Activated T-helper 2 cell treated with anti-CD3 and anti-CD28 coated beads, Interferon-gamma antibody, Interleukin-2, Interleukin-4, amounts not matched to agents 10 μg/mL and 5 μg/mL and 100 μg/mL, durations not matched to agents 14 hours and 24 hours and 36 hours (primary cell): ENCODE results near the gene IZUMO2. TPM values are rescaled to one million over a fixed set of nuclear protein-coding genes. Genes with fewer than 3 reads are reported as not detected.

ENCODE experiments used
- DNase-seq: peaks from one replicate; pipeline ENCODE4 v3.0.0; 2021; ENCODE audit warnings: low spot score
- H3K27ac Mint-ChIP-seq: one replicate; pipeline ENCODE4 v1.8.0; 2021; ENCODE audit warnings: mixed read lengths
- H3K27me3 Mint-ChIP-seq: one replicate; pipeline ENCODE4 v1.8.0; 2021; ENCODE audit warnings: low read depth, mixed read lengths
- H3K36me3 Mint-ChIP-seq: one replicate; pipeline ENCODE4 v1.8.0; 2021; ENCODE audit warnings: low read depth, mixed read lengths
- H3K4me1 Mint-ChIP-seq: one replicate; pipeline ENCODE4 v1.8.0; 2021; ENCODE audit warnings: low read depth, mixed read lengths
- H3K4me3 Mint-ChIP-seq: one replicate; pipeline ENCODE4 v1.8.0; 2021; ENCODE audit warnings: low read depth, mild to moderate bottlenecking, moderate library complexity, mixed read lengths
- H3K9me3 Mint-ChIP-seq: one replicate; pipeline ENCODE4 v1.8.0; 2021; ENCODE audit warnings: mixed read lengths
- intact Hi-C: fragments of 100-400 bp; cut with micrococcal nuclease; formaldehyde crosslinking; loops from one replicate; pipeline ENCODE4 v1.15.1; 2023
- total RNA-seq: library from RNA; stranded (reverse); gene quantifications from 2 replicates; pipeline ENCODE4 v1.2.3, GENCODE V29; 2022

IZUMO2 gene
- total RNA-seq: not detected in 2 replicates

DNA sequence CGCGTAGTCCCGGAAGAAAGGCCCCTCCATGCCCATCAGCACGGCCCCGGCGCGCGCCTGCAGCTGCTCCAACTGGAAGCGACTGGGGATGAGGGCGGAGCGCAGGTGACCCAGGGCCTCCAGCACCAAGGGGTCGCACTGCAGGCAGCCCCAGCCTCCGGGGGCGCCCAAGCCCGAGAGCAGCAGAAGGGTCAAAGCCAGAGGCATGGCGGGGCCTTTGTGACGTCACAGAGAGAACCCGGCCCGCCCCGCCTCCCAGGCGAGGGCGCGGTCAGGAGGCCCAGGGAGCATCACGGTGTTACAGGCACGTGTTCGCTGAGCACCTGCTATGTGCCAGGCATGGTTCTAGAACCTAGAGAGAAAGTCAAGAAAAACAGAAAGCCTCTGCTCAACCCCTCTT lies at the start of gene IZUMO2:
Gene IZUMO2 (minus strand): TSS at position 294 of the 400 bp plus-strand sequence. CDS start 87 bp downstream, at position 207.
- intact Hi-C loops: no loop called here
- H3K27ac Mint-ChIP-seq: no peak within 1 kb of the TSS
- H3K9me3 Mint-ChIP-seq: no peaks in the 10 kb centered on the region
- H3K4me1 Mint-ChIP-seq: no peaks in the 10 kb centered on the region
- no peak within 1 kb of the TSS for H3K4me3 Mint-ChIP-seq
- no peaks in the 10 kb centered on the region for H3K27me3 Mint-ChIP-seq
- DNase-seq: no peak
- H3K36me3 Mint-ChIP-seq: no peaks in the 10 kb centered on the region

GRCh38 chr19:50210425-50210824 lies 47.3 kb upstream of the IZUMO2 start:
- Mint-ChIP-seq H3K4me3 (no peak overlapping the region), H3K27ac (no peak overlapping the region), H3K36me3 (no peaks in the 10 kb centered on the region), H3K27me3 (peaks cover 4% of the 10 kb centered on the region), H3K4me1 (no peaks in the 10 kb centered on the region), H3K9me3 (no peaks in the 10 kb centered on the region)
- intact Hi-C loops: no loop called here
- no peak for DNase-seq

DNA sequence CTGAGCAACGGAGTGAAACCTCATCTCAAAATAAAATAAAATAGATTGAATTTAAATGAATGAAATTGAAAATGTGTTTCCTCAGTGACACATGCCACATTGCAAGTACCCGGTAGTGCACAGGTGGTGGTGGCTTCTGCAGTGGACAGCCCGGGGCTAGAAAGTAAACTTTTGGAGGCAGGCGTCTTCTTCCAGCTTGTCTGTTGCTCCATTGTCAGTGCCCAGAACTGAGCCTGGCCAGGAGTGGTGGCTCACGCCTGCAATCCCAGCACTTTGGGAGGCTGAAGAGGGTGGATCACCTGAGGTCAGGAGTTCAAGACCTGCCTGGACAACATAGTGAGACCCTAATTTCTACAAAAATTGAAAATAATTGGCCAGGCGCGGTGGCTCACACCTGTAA lies 46.0 kb upstream of the IZUMO2 start:
- no peaks in the 10 kb centered on the region for H3K4me1 Mint-ChIP-seq
- no peaks in the 10 kb centered on the region for H3K9me3 Mint-ChIP-seq
- no peaks in the 10 kb centered on the region for H3K36me3 Mint-ChIP-seq
- no peak overlapping the region for H3K4me3 Mint-ChIP-seq
- DNase-seq: no peak
- peaks cover 12% of the 10 kb centered on the region for H3K27me3 Mint-ChIP-seq
- intact Hi-C loops: no loop called here
- H3K27ac Mint-ChIP-seq: no peak overlapping the region

GRCh38 chr19:50207730-50208129 lies 44.6 kb upstream of the IZUMO2 start:
- H3K27ac Mint-ChIP-seq: no peak overlapping the region
- intact Hi-C loops: no loop called here
- H3K4me3 Mint-ChIP-seq: no peak overlapping the region
- no peak for DNase-seq
- H3K27me3 Mint-ChIP-seq: peaks cover 18% of the 10 kb centered on the region
- no peaks in the 10 kb centered on the region for H3K36me3 Mint-ChIP-seq
- H3K9me3 Mint-ChIP-seq: no peaks in the 10 kb centered on the region
- no peaks in the 10 kb centered on the region for H3K4me1 Mint-ChIP-seq

DNA sequence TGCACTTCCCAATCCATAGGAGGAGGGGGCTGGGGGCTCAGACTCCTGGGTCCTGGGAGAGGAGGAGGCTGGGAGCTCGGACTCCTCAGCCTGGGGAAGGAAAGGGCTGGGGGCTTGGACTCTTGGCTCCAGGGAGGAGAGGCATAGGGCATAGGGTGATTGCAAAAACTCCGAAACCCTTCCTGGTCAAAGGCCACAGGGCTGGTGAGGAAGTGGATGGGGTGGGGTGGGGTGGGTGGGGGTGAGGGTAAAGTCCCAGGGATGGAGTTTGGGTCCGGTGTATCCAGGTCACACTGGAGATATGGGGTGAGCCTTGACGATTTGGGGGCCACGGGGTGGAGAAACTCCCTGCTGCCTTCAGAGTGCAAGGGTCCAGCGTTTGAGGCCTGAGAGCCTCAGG lies 43.1 kb upstream of the IZUMO2 start:
- no peak overlapping the region for H3K27ac Mint-ChIP-seq
- H3K4me1 Mint-ChIP-seq: no peaks in the 10 kb centered on the region
- no peaks in the 10 kb centered on the region for H3K36me3 Mint-ChIP-seq
- peaks cover 28% of the 10 kb centered on the region for H3K27me3 Mint-ChIP-seq
- no peak overlapping the region for H3K4me3 Mint-ChIP-seq
- H3K9me3 Mint-ChIP-seq: no peaks in the 10 kb centered on the region
- DNase-seq: no peak
- intact Hi-C loops: no loop called here

DNA sequence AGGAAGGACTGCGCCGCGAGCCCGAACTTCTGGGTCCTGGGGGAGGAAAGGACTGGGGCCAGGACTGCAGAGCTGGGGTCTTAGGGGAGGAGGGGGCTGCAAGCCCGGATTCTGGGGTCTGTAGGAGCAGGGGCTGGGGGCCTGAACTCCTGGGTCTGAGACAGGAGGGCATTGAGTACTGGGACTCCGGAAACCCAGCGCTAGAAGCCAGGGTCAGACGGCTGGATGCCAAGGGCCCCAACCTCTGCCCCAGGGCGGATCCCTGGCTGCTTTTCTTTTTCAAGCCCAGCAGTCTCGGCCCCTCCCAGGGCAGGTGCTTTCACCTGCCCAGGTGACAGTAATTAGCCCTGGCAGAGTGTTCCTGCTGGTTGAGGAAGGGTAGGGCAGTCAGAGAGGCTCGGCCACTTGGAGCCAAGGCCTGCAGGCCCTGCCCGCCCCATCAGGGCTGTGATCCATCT lies 42.6 kb upstream of the IZUMO2 start:
- intact Hi-C loops: no loop called here
- no peaks in the 10 kb centered on the region for H3K4me1 Mint-ChIP-seq
- no peak overlapping the region for H3K4me3 Mint-ChIP-seq
- no peaks in the 10 kb centered on the region for H3K9me3 Mint-ChIP-seq
- no peak for DNase-seq
- H3K27me3 Mint-ChIP-seq: peaks cover 28% of the 10 kb centered on the region
- H3K27ac Mint-ChIP-seq: no peak overlapping the region
- no peaks in the 10 kb centered on the region for H3K36me3 Mint-ChIP-seq

DNA sequence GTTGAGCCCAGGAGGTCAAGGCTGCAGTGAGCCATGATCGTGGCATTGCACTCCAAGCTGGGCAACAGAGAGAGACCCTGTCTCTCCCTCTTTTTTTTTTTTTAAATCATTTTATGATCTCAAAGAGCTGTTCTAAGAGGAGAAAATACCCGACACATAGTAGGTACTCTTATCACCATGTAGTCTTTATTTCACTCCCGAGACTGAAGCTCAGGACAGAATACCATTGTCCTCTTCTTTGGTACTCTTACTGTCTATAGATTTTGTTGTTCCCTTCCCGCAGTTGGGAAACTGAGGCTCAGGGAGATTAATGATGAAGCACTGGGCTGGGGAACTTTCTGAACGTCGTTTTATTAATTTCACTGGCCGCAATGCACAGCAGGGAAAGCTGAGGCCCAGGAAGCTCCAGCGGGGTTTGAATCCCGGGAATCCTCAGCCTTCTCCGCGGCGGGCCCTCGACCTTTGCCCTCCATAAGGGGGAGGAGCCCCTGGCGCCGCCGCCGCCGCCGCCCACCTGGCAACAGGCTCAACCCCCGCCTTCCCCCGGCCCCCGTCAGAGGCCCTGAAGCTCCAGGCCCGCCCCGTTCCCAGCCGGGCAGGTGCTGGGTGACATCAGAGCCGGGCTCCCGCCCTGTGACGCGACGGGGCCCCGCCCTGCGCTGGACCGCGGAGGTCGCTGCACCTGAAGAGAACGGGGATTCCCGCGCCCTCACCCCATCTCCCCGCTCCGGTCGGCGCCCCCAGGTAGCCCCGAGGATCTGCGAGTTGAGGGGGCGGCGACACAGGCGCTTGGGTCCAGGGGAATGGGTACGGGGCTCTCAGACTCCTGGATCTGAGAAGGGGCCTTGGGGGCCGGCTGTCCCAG lies 42.0 kb upstream of the IZUMO2 start:
- Mint-ChIP-seq H3K36me3 (no peaks in the 10 kb centered on the region), H3K4me1 (no peaks in the 10 kb centered on the region), H3K27me3 (peaks cover 28% of the 10 kb centered on the region), H3K9me3 (no peaks in the 10 kb centered on the region), H3K27ac (no peak overlapping the region), H3K4me3 (no peak overlapping the region)
- DNase-seq: no peak
- intact Hi-C loops: no loop called here

DNA sequence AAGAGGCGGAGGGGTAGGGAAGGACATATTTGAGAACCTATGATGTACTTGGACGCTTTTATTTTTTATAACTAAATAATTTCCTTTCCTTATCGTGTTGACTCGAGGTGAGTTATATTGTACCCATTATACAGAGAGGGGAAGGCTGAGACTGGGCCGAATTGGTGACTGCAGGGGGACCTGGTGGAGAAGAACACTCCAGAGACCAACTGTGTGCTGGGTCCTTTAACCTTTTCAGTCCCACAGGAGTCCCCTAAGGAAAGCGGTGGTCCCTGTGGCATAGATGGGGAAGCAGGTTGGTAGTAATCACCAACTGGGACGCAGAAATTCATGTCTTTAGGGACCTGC lies 41.0 kb upstream of the IZUMO2 start:
- H3K4me1 Mint-ChIP-seq: no peaks in the 10 kb centered on the region
- intact Hi-C loops: no loop called here
- H3K27me3 Mint-ChIP-seq: peaks cover 28% of the 10 kb centered on the region
- H3K4me3 Mint-ChIP-seq: no peak overlapping the region
- H3K36me3 Mint-ChIP-seq: no peaks in the 10 kb centered on the region
- no peak overlapping the region for H3K27ac Mint-ChIP-seq
- H3K9me3 Mint-ChIP-seq: no peaks in the 10 kb centered on the region
- DNase-seq: no peak

GRCh38 chr19:50203281-50204080 lies 40.4 kb upstream of the IZUMO2 start, which contains the start of gene MYH14:
Gene MYH14, plus strand, starts transcription at chr19:50203622. Its CDS starts 6,744 bp downstream, at chr19:50210366.
- peaks cover 28% of the 10 kb centered on the region for H3K27me3 Mint-ChIP-seq
- no peaks in the 10 kb centered on the region for H3K36me3 Mint-ChIP-seq
- no peak within 1 kb of the TSS for H3K4me3 Mint-ChIP-seq
- no peak within 1 kb of the TSS for H3K27ac Mint-ChIP-seq
- H3K4me1 Mint-ChIP-seq: no peaks in the 10 kb centered on the region
- H3K9me3 Mint-ChIP-seq: no peaks in the 10 kb centered on the region
- intact Hi-C loops: no loop called here
- DNase-seq: no peak

DNA sequence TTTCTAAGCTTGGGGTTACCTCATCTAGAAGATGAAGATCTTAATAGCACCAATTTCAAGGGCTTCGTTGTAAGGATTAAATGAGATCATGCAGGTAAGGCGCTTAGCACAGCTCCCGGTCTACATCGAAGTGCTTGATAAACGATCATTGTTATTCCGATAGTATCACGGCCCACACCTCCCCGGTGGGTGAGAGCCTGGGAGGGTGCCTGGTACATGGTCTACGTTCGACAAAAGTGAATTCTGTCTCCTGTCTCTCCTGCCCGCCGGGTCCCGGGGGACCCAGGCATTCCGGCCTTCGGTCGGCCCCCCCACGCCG lies 39.8 kb upstream of the IZUMO2 start:
- H3K9me3 Mint-ChIP-seq: no peaks in the 10 kb centered on the region
- H3K27ac Mint-ChIP-seq: no peak overlapping the region
- no peaks in the 10 kb centered on the region for H3K36me3 Mint-ChIP-seq
- H3K4me1 Mint-ChIP-seq: no peaks in the 10 kb centered on the region
- intact Hi-C loops: no loop called here
- no peak for DNase-seq
- H3K27me3 Mint-ChIP-seq: peaks cover 28% of the 10 kb centered on the region
- H3K4me3 Mint-ChIP-seq: no peak overlapping the region

- Mint-ChIP-seq H3K27ac (no peak overlapping the region), H3K27me3 (peaks cover 28% of the 10 kb centered on the region), H3K4me3 (no peak overlapping the region), H3K9me3 (no peaks in the 10 kb centered on the region), H3K4me1 (no peaks in the 10 kb centered on the region), H3K36me3 (no peaks in the 10 kb centered on the region)
- no peak for DNase-seq
- intact Hi-C loops: no loop called here
These were observed 39.3 kb upstream of the IZUMO2 start for GRCh38 chr19:50202386-50202785.

GRCh38 chr19:50199259-50199555 lies 36.1 kb upstream of the IZUMO2 start:
- Mint-ChIP-seq H3K4me3 (no peak overlapping the region), H3K27me3 (peaks cover 17% of the 10 kb centered on the region), H3K27ac (no peak overlapping the region), H3K4me1 (no peaks in the 10 kb centered on the region), H3K36me3 (no peaks in the 10 kb centered on the region), H3K9me3 (no peaks in the 10 kb centered on the region)
- no peak for DNase-seq
- intact Hi-C loops: no loop called here
